SJCRH30 (cell line): Measurements from ENCODE around the gene CALHM3. TPM values are rescaled to one million over a fixed set of nuclear protein-coding genes. Genes with fewer than 3 reads are reported as not detected.

Experiments
- DNase-seq, 2 experiments: peaks; one replicate each; pipeline ENCODE4 v3.0.0-alpha.2; 2015 to 2020
- H3K27ac ChIP-seq: fragments of 250-450 bp; sonication (Bioruptor Pico); 2 replicates; pipeline ENCODE4 v1.5.1; 2020; ENCODE audit warnings: mild to moderate bottlenecking, moderate library complexity
- H3K27me3 ChIP-seq: fragments of 250-450 bp; sonication (Bioruptor Pico); 2 replicates; pipeline ENCODE4 v1.5.1; 2020; ENCODE audit warnings: mild to moderate bottlenecking, moderate library complexity
- H3K36me3 ChIP-seq: fragments of 250-450 bp; sonication (Bioruptor Pico); 2 replicates; pipeline ENCODE4 v1.5.1; 2020; ENCODE audit warnings: mild to moderate bottlenecking, moderate library complexity
- H3K4me1 ChIP-seq: fragments of 250-450 bp; sonication (Bioruptor Pico); 2 replicates; pipeline ENCODE4 v1.5.1; 2020; ENCODE audit warnings: mild to moderate bottlenecking, moderate library complexity
- H3K4me3 ChIP-seq: fragments of 250-450 bp; sonication (Bioruptor Pico); 2 replicates; pipeline ENCODE4 v1.5.1; 2020; ENCODE audit warnings: mild to moderate bottlenecking, moderate library complexity
- H3K9me3 ChIP-seq: fragments of 250-450 bp; sonication (Bioruptor Pico); replicated peaks from 2 replicates; pipeline ENCODE4 v1.5.1; 2020; ENCODE audit warnings: mild to moderate bottlenecking, moderate library complexity
- total RNA-seq: library from RNA; depleted of rRNA; stranded (reverse); fragments of >200 nt; shearing (Covaris generic); gene quantifications from 2 replicates; pipeline ENCODE4 v1.2.3, GENCODE V29; 2014

CALHM3 gene
- total RNA-seq, 1 experiment from 2014 or later, result not detected

DNA sequence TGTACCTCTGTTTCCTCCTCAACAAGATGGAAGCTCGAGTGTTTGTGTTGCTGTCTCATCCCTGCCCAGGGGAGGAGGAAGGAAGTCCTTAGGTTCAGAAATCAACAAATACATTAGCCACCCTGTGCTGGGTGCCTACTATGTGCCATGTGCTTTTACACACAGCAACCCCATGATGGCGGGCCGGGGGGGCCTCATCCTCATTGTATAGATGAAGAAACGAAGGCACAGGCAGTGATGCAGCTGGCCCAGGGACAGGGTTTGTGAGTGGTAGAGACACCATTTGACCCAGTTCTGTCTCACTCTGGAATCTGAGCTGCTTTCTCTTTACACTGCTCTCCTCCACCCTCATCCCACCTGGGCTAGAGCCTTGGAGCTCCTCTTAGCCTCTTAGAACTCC, 25.0 kb downstream of the CALHM3 start:
- peaks cover 33% of the 10 kb centered on the region for H3K4me1 ChIP-seq
- H3K27me3 ChIP-seq, result no peaks in the 10 kb centered on the region
- no peak overlapping the region for H3K4me3 ChIP-seq
- 0 out of 2 replicates have a peak, but pooled peaks cover 1% of the 10 kb centered on the region for H3K36me3 ChIP-seq
- H3K27ac ChIP-seq, result no peak overlapping the region
- no peak for DNase-seq
- H3K9me3 ChIP-seq, result no peaks in the 10 kb centered on the region

GRCh38 chr10:103452506-103453230, 26.4 kb downstream of the CALHM3 start:
- DNase-seq, result peak in 1 of 2 experiments; percentile 37
- peak overlapping the region; percentile 67 for H3K27ac ChIP-seq

DNA sequence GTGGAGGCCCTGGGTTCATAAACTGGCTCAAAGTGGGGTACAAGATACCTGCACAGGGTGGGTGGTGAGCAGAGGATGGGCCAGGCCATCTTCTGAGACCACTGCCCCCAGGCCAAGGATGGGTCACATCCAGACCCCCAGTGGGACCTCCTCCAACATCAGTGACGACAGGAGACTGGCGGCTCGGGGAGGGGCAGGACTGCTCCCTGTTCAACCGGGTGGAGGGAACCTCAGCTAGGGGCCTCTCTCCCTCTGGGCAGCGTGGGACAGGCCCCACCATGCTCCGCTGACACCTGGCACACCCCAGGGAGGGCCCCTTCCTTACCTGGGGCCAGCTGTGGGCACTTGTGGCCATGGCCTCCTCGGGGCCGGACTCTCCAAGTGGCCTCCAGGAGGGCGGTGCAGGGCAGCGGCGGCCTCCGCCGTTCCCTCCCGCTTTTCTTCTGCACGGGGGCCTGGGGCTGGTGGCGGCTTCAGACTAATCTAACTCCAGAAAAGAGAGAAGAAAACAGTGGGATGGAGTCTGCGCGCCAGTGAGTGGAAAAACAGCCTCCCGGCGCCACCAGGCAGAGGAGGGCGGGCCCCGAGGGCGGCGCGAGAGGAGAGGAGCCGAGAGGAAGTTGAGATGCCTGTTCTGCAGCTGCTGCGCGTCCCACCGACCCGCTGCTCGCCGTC, 27.1 kb downstream of the CALHM3 start, which contains the start of gene CALHM2:
Gene CALHM2, minus strand, starts transcription at position 540 of the 675 bp plus-strand sequence. CDS start 2,429 bp downstream, outside the sequence.
- Histone ChIP-seq H3K9me3 (no peaks in the 10 kb centered on the region), H3K27ac (peak within 1 kb of the TSS; percentile 67), H3K4me1 (peaks cover 15% of the 10 kb centered on the region), H3K4me3 (peak within 1 kb of the TSS; percentile 67), H3K36me3 (peaks cover 18% of the 10 kb centered on the region), H3K27me3 (no peaks in the 10 kb centered on the region)
- peak; percentile 85 to 87 for DNase-seq

More at GRCh38 chr10:103452506-103453230, 26.4 kb downstream of the CALHM3 start:
- H3K36me3 ChIP-seq, result peaks cover 11% of the 10 kb centered on the region
- no peaks in the 10 kb centered on the region for H3K9me3 ChIP-seq
- no peaks in the 10 kb centered on the region for H3K27me3 ChIP-seq
- peak overlapping the region; percentile 67 for H3K4me3 ChIP-seq
- peaks cover 22% of the 10 kb centered on the region for H3K4me1 ChIP-seq

DNA sequence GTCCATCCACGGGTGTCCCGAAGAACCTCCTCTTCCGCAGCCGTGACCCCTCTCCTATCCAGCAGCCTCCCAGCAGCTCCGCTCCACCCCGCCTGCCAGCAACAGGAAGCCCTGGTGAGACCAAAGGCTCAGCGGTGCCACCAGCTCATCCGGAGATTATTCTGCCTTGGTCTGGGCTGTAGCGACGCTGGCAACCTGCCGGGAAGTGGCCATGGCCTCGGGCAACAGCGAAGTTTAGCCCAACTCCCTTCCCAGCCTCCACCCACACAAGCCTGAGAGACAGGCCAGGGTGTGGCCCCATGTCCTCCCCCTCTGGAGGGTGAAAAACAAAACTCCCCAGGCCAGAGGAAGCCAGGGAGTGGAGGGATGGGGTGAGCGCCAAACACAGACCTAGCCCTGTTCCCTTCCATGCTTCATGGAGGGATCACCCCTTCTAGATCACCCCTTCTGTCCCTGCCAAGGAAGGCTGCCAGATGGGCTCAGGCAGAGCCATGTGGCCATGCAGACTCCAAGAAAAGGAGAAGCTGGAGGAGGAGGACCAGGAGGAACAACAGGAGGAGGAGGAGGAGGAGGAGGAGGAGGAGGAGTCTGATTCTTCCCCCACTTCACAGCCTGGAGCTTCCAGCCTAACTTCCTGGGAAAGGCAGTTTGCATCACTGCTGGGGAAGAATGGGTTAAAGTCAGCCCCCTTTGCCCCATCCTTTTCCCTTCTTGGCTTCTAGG, 27.8 kb downstream of the CALHM3 start:
- H3K36me3 ChIP-seq, result peaks cover 25% of the 10 kb centered on the region
- H3K4me3 ChIP-seq, result peak overlapping the region; percentile 67
- H3K4me1 ChIP-seq, result peaks cover 7% of the 10 kb centered on the region
- no peaks in the 10 kb centered on the region for H3K27me3 ChIP-seq
- peak; percentile 76 to 82 for DNase-seq
- no peaks in the 10 kb centered on the region for H3K9me3 ChIP-seq
- peak overlapping the region; percentile 67 for H3K27ac ChIP-seq

DNA sequence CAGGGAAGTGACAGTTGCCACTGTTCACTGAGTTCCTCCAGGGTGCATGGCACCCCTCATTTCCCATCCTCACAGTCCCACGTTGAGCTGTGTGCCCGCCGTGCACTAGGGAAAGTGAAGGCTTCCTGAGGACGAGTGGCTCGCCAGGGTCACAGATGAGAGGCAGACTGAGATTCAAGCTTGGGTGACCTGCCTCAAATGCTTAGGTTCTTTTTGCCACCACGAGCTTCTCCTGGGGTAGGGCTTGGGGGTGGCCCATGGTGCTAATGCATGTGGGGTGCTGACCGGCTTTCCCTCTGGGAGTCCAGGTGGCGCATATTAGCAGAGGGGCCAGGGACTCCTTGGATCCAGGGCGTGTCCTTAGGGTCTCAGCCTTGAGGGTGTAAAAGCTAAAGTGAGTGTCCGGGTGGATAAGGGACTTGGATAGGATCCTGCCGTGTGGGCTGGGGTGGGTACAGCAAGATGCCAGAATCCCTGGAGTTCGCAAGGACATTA, 28.8 kb downstream of the CALHM3 start:
- Histone ChIP-seq H3K27me3 (no peaks in the 10 kb centered on the region), H3K36me3 (peaks cover 34% of the 10 kb centered on the region), H3K4me3 (peak overlapping the region; percentile 67), H3K9me3 (no peaks in the 10 kb centered on the region), H3K4me1 (peaks cover 5% of the 10 kb centered on the region; the same call in 1 of the 2 replicates), H3K27ac (no peak overlapping the region)
- no peak for DNase-seq

GRCh38 chr10:103449208-103450144, 29.6 kb downstream of the CALHM3 start:
- Histone ChIP-seq H3K27ac (no peak overlapping the region), H3K4me3 (no peak overlapping the region), H3K36me3 (peaks cover 42% of the 10 kb centered on the region)

GRCh38 chr10:103448746-103449145, 30.3 kb downstream of the CALHM3 start:
- peaks cover 49% of the 10 kb centered on the region for H3K36me3 ChIP-seq
- H3K9me3 ChIP-seq, result no peaks in the 10 kb centered on the region
- no peak overlapping the region for H3K4me3 ChIP-seq
- DNase-seq, result no peak
- H3K4me1 ChIP-seq, result peaks cover 5% of the 10 kb centered on the region; the same call in 1 of the 2 replicates
- H3K27me3 ChIP-seq, result no peaks in the 10 kb centered on the region
- H3K27ac ChIP-seq, result no peak overlapping the region

More at GRCh38 chr10:103449208-103450144, 29.6 kb downstream of the CALHM3 start:
- Histone ChIP-seq H3K9me3 (no peaks in the 10 kb centered on the region), H3K4me1 (peaks cover 5% of the 10 kb centered on the region; the same call in 1 of the 2 replicates), H3K27me3 (no peaks in the 10 kb centered on the region)
- no peak for DNase-seq

- no peaks in the 10 kb centered on the region; the same call in 1 of the 2 replicates for H3K4me1 ChIP-seq
- no peak overlapping the region for H3K4me3 ChIP-seq
- DNase-seq, result no peak
- peaks cover 65% of the 10 kb centered on the region for H3K36me3 ChIP-seq
- no peaks in the 10 kb centered on the region for H3K9me3 ChIP-seq
- H3K27ac ChIP-seq, result no peak overlapping the region
- no peaks in the 10 kb centered on the region for H3K27me3 ChIP-seq
These were observed 31.9 kb downstream of the CALHM3 start for GRCh38 chr10:103447187-103447586.

GRCh38 chr10:103445767-103446567, 33.1 kb downstream of the CALHM3 start:
- Histone ChIP-seq H3K4me3 (no peak overlapping the region), H3K9me3 (no peaks in the 10 kb centered on the region), H3K4me1 (peaks cover 3% of the 10 kb centered on the region), H3K27ac (no peak overlapping the region), H3K36me3 (peaks cover 77% of the 10 kb centered on the region), H3K27me3 (no peaks in the 10 kb centered on the region)
- DNase-seq, result no peak

GRCh38 chr10:103445366-103445765, 33.7 kb downstream of the CALHM3 start:
- no peak for DNase-seq
- Histone ChIP-seq H3K4me3 (no peak overlapping the region), H3K27me3 (no peaks in the 10 kb centered on the region), H3K4me1 (peaks cover 9% of the 10 kb centered on the region), H3K36me3 (peaks cover 83% of the 10 kb centered on the region), H3K27ac (no peak overlapping the region), H3K9me3 (no peaks in the 10 kb centered on the region)

GRCh38 chr10:103444478-103444877, 34.6 kb downstream of the CALHM3 start:
- no peak for DNase-seq
- Histone ChIP-seq H3K27me3 (no peaks in the 10 kb centered on the region), H3K27ac (no peak overlapping the region), H3K4me3 (no peak overlapping the region), H3K36me3 (peaks cover 88% of the 10 kb centered on the region), H3K9me3 (no peaks in the 10 kb centered on the region), H3K4me1 (peaks cover 17% of the 10 kb centered on the region)

GRCh38 chr10:103443475-103444185, 35.4 kb downstream of the CALHM3 start:
- Histone ChIP-seq H3K36me3 (peaks cover 92% of the 10 kb centered on the region), H3K4me3 (no peak overlapping the region), H3K27ac (no peak overlapping the region), H3K4me1 (peaks cover 24% of the 10 kb centered on the region), H3K27me3 (no peaks in the 10 kb centered on the region), H3K9me3 (no peaks in the 10 kb centered on the region)
- DNase-seq, result no peak
